ENCODE measurements around the gene GASK1A. TPM values are rescaled to one million over a fixed set of nuclear protein-coding genes. Genes with fewer than 3 reads are reported as not detected.

GASK1A gene
- total and polyA plus RNA-seq, 10 of the 15 experiments (the other 5 are each of a cell fraction or from before 2014, with no cell fraction given), result 0.18 TPM; not detected in 9

- H3K36me3 ChIP-seq (ENCODE audit: control insufficient read depth in 2 of 2, insufficient read depth in 2 of 2, low read length in 1 of 2), result no peaks in the 10 kb centered on the region
- ATAC-seq (no peak), FAIRE-seq (no peak), DNase-seq (ENCODE audit: low read depth, low spot score) (no peak)
- H3K27ac ChIP-seq (ENCODE audit: control insufficient read depth, insufficient read depth), result no peak overlapping the region
- H4K20me1 ChIP-seq (ENCODE audit: control insufficient read depth, insufficient read depth), result no peaks in the 10 kb centered on the region
- in situ Hi-C loops (cut with MboI) (no loop called here), intact Hi-C loops (cut with micrococcal nuclease; ENCODE audit: unreplicated experiment) (no loop called here)
- H3K4me2 ChIP-seq (ENCODE audit: control insufficient read depth, insufficient read depth), result no peak overlapping the region
- ChIA-PET POLR2A (no interaction called here), SMC1A (ENCODE audit: uncharacterized antibody, unreplicated experiment) (interaction anchor here (0.6 kb wide), 1 partner anchor 252 kb away, joined by 3 read pairs; no protein-coding TSS in a partner anchor), CTCF (no interaction called here), RAD21 (ENCODE audit: unreplicated experiment) (no interaction called here)
- TF ChIP-seq MEF2B (IDR thresholded peaks at IDR 0.05; ENCODE audit: partially characterized antibody, poor library complexity, severe bottlenecking), result no peak
- no peak for TF ChIP-seq RELA (IDR thresholded peaks at IDR 0.05; ENCODE audit: borderline replicate concordance, partially characterized antibody)
- TF ChIP-seq EZH2 (IDR thresholded peaks at IDR 0.05; ENCODE audit: borderline replicate concordance, control insufficient read depth, low read depth, low read length), result no peak
- WGBS (ENCODE audit: insufficient coverage, insufficient replicate concordance, low lambda C conversion rate, missing lambda C conversion rate), result 38% methylated on average over 3 of the region's 3 CpGs
- no peaks in the 10 kb centered on the region; a peak in 1 of 4 replicates for H3K27me3 ChIP-seq (replicated peaks in 1 of 2; ENCODE audit: control insufficient read depth in 2 of 2, insufficient read depth in 2 of 2, low read length in 1 of 2)
- H3K9me3 ChIP-seq (replicated peaks; ENCODE audit: control insufficient read depth, insufficient read depth, low read length), result no peaks in the 10 kb centered on the region
- no peak overlapping the region for H3K9ac ChIP-seq (ENCODE audit: control insufficient read depth, insufficient read depth, low read length)
- no TSS peak for BruUV-seq (replicated peaks)
- no peaks in the 10 kb centered on the region for H3K4me1 ChIP-seq (ENCODE audit: control insufficient read depth, insufficient read depth, low read length)
- H2AFZ ChIP-seq (ENCODE audit: control insufficient read depth, low read depth, low read length), result no peak overlapping the region
- H3K4me3 ChIP-seq, result no peak overlapping the region
- H3K79me2 ChIP-seq (ENCODE audit: control insufficient read depth, insufficient read depth, low read length), result no peaks in the 10 kb centered on the region
These were observed 26.1 kb downstream of the GASK1A start for GRCh38 chr3:43005253-43005652.

- no peak overlapping the region for H2AFZ ChIP-seq (ENCODE audit: control insufficient read depth, low read depth, low read length)
- H4K20me1 ChIP-seq (ENCODE audit: control insufficient read depth, insufficient read depth), result no peaks in the 10 kb centered on the region
- ChIA-PET RAD21 (ENCODE audit: unreplicated experiment) (interaction anchor here (1.3 kb wide), 1 partner anchor 32 kb away, joined by 4 read pairs; no protein-coding TSS in a partner anchor), CTCF (interaction anchor here (1.1 kb wide), 1 partner anchor 9 kb away, joined by 3 read pairs; no protein-coding TSS in a partner anchor), SMC1A (ENCODE audit: uncharacterized antibody, unreplicated experiment) (interaction anchor here (0.9 to 1.2 kb wide), 3 partner anchors 34 to 66 kb away, joined by 4 read pairs; no protein-coding TSS in a partner anchor), POLR2A (no interaction called here)
- no peaks in the 10 kb centered on the region for H3K9me3 ChIP-seq (replicated peaks; ENCODE audit: control insufficient read depth, insufficient read depth, low read length)
- 9% methylated on average over 4 of the region's 4 CpGs for WGBS (ENCODE audit: insufficient coverage, insufficient replicate concordance, low lambda C conversion rate, missing lambda C conversion rate)
- H3K36me3 ChIP-seq (ENCODE audit: control insufficient read depth in 2 of 2, insufficient read depth in 2 of 2, low read length in 1 of 2), result no peaks in the 10 kb centered on the region
- no peaks in the 10 kb centered on the region for H3K4me1 ChIP-seq (ENCODE audit: control insufficient read depth, insufficient read depth, low read length)
- H3K4me2 ChIP-seq (ENCODE audit: control insufficient read depth, insufficient read depth), result no peak overlapping the region
- in situ Hi-C loops (cut with MboI), result no loop called here
- H3K79me2 ChIP-seq (ENCODE audit: control insufficient read depth, insufficient read depth, low read length), result no peaks in the 10 kb centered on the region
- ATAC-seq, result 0 out of 3 replicates have a peak, but pooled peaks have one; percentile 21
- no peak overlapping the region for H3K27ac ChIP-seq (ENCODE audit: control insufficient read depth, insufficient read depth)
- no peak for FAIRE-seq
- no TSS peak for BruUV-seq (replicated peaks)
- no peak overlapping the region for H3K9ac ChIP-seq (ENCODE audit: control insufficient read depth, insufficient read depth, low read length)
- H3K4me3 ChIP-seq, result no peak overlapping the region
- no peak for DNase-seq (ENCODE audit: low read depth, low spot score)
- TF ChIP-seq MXI1 (IDR thresholded peaks at IDR 0.05; ENCODE audit: low read depth, low read length) (no peak), ZNF217 (IDR thresholded peaks at IDR 0.05) (no peak), DPF2 (IDR thresholded peaks at IDR 0.05) (no peak), NBN (IDR thresholded peaks at IDR 0.05) (no peak)
- intact Hi-C loops (cut with micrococcal nuclease; ENCODE audit: unreplicated experiment), result no loop called here
- H3K27me3 ChIP-seq (replicated peaks in 1 of 2; ENCODE audit: control insufficient read depth in 2 of 2, insufficient read depth in 2 of 2, low read length in 1 of 2), result no peaks in the 10 kb centered on the region
These were observed 26.9 kb downstream of the GASK1A start for GRCh38 chr3:43005981-43006380.

Measured in GM12878 (cell line).